HepG2 (cell line): Measurements from ENCODE around the gene ESPN. TPM values are rescaled to one million over a fixed set of nuclear protein-coding genes. Genes with fewer than 3 reads are reported as not detected.
A peak's percentile ranks its signal among the peaks of the same experiment; 100 is the strongest.

Source experiments
- ERF ChIP-seq: IDR thresholded peaks from 2 replicates; pipeline ENCODE4 v1.6.1; 2018; ENCODE audit warnings: missing biosample characterization, missing genetic modification reagents
- KDM5B ChIP-seq: sonication (generic); formaldehyde crosslinking; IDR thresholded peaks from 2 replicates; pipeline ENCODE4 v1.4.0; 2020; ENCODE audit warnings: missing genetic modification reagents, mild to moderate bottlenecking, borderline replicate concordance
- SRY ChIP-seq: sonication (generic); formaldehyde crosslinking; IDR thresholded peaks from 2 replicates; pipeline ENCODE4 v1.8.0; 2022; ENCODE audit warnings: mild to moderate bottlenecking, missing genetic modification reagents
- ZNF232 ChIP-seq: sonication (generic); formaldehyde crosslinking; IDR thresholded peaks from 2 replicates; pipeline ENCODE4 v1.4.0; 2020; ENCODE audit warnings: missing genetic modification reagents, borderline replicate concordance
- polyA plus RNA-seq, 8 experiments: library from polyadenylated mRNA; depleted of rRNA in 3 of 8; stranded (reverse) in 7 of 8; unstranded in 1 of 8; fragments of >200 nt; fragmentation: Illumina TruSeq in 4 of 8; extraction: Trizol in 4 of 8; gene quantifications; 2 replicates each; pipeline versions ENCODE4 v1.2.1 to v1.2.3, GENCODE V29; 2011 to 2016; ENCODE audit warnings: low read depth in 4 of 8, missing spikeins in 1 of 8, mixed read lengths in 1 of 8; ENCODE audit not compliant: insufficient read depth in 1 of 8
- total RNA-seq, 5 experiments: library from RNA; depleted of rRNA; stranded (reverse); fragments of >200 nt; fragmentation: Illumina TruSeq; extraction: Trizol; gene quantifications; 2 replicates each; pipeline ENCODE4 v1.2.3, GENCODE V29; 2016; ENCODE audit warnings: low read depth in 1 of 5
- TF ChIP-seq, protein P1 (sequence below), 2 experiments: fragments of 450-650 bp in 1 of 2; sonication (generic) in 1 of 2; formaldehyde crosslinking; IDR thresholded peaks; 2 replicates each; pipeline versions ENCODE4 v1.5.0 to v1.8.0; 2020 to 2022; ENCODE audit warnings: mild to moderate bottlenecking in 1 of 2, missing genetic modification reagents in 1 of 2
- TF ChIP-seq, protein P2 (sequence below): sonication (generic); formaldehyde crosslinking; IDR thresholded peaks from 2 replicates; pipeline ENCODE4 v1.5.1; 2020; ENCODE audit warnings: missing genetic modification reagents, mild to moderate bottlenecking, borderline replicate concordance
- TF ChIP-seq, protein P3 (sequence below): sonication (generic); formaldehyde crosslinking; IDR thresholded peaks from 2 replicates; pipeline ENCODE4 v1.4.0; 2020; ENCODE audit warnings: mild to moderate bottlenecking, missing genetic modification reagents
- TF ChIP-seq, protein P4 (sequence below): IDR thresholded peaks from 2 replicates; pipeline ENCODE4 v1.6.1; 2016; ENCODE audit warnings: control low read depth
- TF ChIP-seq, protein P5 (sequence below): sonication (generic); formaldehyde crosslinking; IDR thresholded peaks from 2 replicates; pipeline ENCODE4 v1.9.0; 2021; ENCODE audit warnings: missing genetic modification reagents, mild to moderate bottlenecking, borderline replicate concordance

The ESPN gene
- total and polyA plus RNA-seq, 2 of the 13 experiments (the other 11 are each of a cell fraction or from before 2014, with no cell fraction given), result 48.6 to 54.2 TPM

DNA sequence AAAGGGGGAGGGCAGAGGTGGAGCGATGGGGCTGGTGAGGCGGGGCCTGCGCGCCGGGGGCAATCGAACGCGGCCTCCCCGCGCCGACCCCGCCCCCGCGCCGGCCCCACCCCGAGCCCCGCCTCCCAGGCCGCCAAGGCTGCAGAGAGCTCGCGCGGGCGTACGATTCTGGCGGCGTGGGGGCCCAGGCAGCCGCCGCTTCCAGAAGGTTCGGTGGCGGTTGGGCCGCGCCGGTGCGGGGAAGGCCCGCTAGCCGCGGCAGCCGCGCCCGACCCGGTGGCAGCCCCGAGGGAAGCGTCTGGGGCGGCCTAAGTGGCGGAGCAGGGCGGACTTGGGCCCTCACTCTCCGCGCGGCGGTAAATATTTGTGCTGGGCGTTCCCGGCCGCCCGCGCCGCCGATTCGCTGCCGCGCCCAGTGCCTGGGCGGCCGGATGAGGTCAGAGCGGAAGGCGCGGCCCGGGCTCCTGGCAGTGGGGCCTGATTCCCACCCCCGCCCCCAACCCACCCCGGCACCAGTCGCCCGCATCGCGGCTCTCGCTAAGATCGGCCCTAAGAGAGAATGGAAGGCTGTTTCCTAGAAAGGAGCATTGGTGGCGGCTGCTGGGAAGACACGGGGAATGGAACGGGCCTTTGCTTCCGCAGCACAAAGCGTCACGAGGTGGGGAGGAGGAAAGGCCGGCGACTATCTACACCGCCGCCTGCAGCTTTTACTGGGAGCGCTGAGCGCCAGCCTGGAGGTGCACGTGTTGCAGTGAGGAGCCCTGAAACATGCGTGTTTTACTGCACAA, 31.0 kb upstream of the ESPN start, which contains the start of gene ACOT7 (continued):
- TF ChIP-seq, protein P1, sequence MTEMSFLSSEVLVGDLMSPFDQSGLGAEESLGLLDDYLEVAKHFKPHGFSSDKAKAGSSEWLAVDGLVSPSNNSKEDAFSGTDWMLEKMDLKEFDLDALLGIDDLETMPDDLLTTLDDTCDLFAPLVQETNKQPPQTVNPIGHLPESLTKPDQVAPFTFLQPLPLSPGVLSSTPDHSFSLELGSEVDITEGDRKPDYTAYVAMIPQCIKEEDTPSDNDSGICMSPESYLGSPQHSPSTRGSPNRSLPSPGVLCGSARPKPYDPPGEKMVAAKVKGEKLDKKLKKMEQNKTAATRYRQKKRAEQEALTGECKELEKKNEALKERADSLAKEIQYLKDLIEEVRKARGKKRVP (CRISPR knock-in tag; IDR thresholded peaks at IDR 0.05), result no peak
- TF ChIP-seq KDM5B (CRISPR knock-in tag), result peak; percentile 83; the same call in 1 of the 2 replicates
- TF ChIP-seq, protein P2, sequence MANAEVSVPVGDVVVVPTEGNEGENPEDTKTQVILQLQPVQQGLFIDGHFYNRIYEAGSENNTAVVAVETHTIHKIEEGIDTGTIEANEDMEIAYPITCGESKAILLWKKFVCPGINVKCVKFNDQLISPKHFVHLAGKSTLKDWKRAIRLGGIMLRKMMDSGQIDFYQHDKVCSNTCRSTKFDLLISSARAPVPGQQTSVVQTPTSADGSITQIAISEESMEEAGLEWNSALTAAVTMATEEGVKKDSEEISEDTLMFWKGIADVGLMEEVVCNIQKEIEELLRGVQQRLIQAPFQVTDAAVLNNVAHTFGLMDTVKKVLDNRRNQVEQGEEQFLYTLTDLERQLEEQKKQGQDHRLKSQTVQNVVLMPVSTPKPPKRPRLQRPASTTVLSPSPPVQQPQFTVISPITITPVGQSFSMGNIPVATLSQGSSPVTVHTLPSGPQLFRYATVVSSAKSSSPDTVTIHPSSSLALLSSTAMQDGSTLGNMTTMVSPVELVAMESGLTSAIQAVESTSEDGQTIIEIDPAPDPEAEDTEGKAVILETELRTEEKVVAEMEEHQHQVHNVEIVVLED (CRISPR knock-in tag), result peak; percentile 51; the same call in 1 of the 2 replicates
- TF ChIP-seq ERF, result peak; percentile 39; the same call in 1 of the 2 replicates
- TF ChIP-seq ZNF232 (CRISPR knock-in tag), result peak; percentile 42; the same call in 1 of the 2 replicates
- TF ChIP-seq, protein P3, sequence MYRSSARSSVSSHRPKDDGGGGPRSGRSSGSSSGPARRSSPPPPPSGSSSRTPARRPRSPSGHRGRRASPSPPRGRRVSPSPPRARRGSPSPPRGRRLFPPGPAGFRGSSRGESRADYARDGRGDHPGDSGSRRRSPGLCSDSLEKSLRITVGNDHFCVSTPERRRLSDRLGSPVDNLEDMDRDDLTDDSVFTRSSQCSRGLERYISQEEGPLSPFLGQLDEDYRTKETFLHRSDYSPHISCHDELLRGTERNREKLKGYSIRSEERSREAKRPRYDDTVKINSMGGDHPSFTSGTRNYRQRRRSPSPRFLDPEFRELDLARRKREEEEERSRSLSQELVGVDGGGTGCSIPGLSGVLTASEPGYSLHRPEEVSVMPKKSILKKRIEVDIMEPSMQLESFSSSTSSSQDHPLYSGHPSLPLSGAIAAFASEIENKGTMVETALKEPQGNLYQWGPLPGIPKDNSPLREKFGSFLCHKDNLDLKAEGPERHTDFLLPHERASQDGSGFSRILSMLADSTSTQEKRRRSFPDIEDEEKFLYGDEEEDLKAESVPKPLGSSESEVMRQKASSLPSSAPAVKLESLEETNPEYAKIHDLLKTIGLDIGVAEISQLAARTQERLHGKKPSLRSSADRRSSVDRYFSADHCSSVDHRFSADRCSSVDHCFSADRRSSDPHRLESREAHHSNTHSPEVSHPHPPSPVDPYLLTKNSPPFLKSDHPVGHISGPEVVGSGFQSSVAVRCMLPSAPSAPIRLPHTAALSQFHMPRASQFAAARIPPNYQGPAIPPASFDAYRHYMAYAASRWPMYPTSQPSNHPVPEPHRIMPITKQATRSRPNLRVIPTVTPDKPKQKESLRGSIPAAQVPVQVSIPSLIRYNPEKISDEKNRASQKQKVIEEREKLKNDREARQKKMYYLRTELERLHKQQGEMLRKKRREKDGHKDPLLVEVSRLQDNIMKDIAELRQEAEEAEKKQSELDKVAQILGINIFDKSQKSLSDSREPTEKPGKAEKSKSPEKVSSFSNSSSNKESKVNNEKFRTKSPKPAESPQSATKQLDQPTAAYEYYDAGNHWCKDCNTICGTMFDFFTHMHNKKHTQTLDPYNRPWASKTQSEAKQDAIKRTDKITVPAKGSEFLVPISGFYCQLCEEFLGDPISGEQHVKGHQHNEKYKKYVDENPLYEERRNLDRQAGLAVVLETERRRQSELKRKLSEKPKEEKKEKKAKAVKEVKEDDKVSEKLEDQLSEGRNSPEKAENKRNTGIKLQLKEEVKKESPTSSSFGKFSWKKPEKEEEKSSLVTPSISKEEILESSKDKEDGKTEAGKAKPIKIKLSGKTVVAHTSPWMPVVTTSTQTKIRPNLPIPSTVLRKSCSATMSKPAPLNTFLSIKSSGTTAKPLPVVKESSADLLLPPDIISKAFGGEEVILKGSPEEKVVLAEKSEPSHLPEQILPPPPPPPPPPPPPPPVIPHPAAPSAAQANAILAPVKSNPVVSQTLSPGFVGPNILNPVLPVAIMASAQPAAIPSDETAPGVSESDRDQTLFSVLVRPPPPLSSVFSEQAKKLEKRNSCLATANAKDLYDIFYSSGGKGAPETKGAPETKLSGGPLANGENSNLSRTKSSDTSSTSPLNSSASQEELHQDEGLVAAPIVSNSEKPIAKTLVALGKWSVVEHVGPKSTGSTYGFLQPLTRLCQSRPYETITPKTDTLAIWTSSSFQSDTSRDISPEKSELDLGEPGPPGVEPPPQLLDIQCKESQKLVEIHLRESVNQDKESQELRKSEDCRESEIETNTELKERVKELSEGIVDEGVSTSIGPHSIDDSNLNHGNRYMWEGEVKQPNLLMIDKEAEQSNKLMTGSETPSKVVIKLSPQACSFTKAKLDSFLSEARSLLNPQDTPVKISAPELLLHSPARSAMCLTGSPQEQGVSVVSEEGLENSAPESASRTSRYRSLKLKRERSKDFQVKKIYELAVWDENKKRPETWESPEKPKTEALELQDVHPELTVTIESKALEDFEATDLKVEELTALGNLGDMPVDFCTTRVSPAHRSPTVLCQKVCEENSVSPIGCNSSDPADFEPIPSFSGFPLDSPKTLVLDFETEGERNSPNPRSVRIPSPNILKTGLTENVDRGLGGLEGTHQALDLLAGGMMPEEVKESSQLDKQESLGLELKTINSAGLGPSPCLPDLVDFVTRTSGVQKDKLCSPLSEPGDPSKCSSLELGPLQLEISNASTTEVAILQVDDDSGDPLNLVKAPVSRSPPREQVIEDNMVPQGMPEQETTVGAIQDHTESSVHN (CRISPR knock-in tag), result no peak
- TF ChIP-seq, protein P4, sequence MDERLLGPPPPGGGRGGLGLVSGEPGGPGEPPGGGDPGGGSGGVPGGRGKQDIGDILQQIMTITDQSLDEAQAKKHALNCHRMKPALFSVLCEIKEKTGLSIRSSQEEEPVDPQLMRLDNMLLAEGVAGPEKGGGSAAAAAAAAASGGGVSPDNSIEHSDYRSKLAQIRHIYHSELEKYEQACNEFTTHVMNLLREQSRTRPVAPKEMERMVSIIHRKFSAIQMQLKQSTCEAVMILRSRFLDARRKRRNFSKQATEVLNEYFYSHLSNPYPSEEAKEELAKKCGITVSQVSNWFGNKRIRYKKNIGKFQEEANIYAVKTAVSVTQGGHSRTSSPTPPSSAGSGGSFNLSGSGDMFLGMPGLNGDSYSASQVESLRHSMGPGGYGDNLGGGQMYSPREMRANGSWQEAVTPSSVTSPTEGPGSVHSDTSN (CRISPR knock-in tag), result no peak
- peak; percentile 84 for TF ChIP-seq SRY
- TF ChIP-seq, protein P5, sequence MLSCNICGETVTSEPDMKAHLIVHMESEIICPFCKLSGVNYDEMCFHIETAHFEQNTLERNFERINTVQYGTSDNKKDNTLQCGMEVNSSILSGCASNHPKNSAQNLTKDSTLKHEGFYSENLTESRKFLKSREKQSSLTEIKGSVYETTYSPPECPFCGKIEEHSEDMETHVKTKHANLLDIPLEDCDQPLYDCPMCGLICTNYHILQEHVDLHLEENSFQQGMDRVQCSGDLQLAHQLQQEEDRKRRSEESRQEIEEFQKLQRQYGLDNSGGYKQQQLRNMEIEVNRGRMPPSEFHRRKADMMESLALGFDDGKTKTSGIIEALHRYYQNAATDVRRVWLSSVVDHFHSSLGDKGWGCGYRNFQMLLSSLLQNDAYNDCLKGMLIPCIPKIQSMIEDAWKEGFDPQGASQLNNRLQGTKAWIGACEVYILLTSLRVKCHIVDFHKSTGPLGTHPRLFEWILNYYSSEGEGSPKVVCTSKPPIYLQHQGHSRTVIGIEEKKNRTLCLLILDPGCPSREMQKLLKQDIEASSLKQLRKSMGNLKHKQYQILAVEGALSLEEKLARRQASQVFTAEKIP (CRISPR knock-in tag), result no peak
